Aorta (tissue), 5 donors: ENCODE measurements around the gene ATAD3C. TPM values are rescaled to one million over a fixed set of nuclear protein-coding genes. Genes with fewer than 3 reads are reported as not detected.
A peak's percentile ranks its signal among the peaks of the same experiment; 100 is the strongest.
"Not testable (repeated sequence)": the region's sequence is repeated elsewhere in the genome, so short reads cannot be mapped to it uniquely, and the experiment has no call there.

Experiments
- ATAC-seq: fragments of 200-7000 bp; cut with Tn5 transposase; one replicate; pipeline ENCODE4 v1.9.1; 2022; ENCODE audit warnings: moderate library complexity; ENCODE audit not compliant: low FRiP score
- DNase-seq, 2 donors: peaks; one replicate each; pipeline ENCODE4 v3.0.0-alpha.2; 2020
- H3K27ac ChIP-seq, 2 donors: one replicate each; pipeline ENCODE4 v1.5.1; 2013; ENCODE audit warnings: low read length in 2 of 2, mild to moderate bottlenecking in 2 of 2, moderate library complexity in 2 of 2, control low read depth in 1 of 2, inconsistent platforms in 1 of 2, low read depth in 1 of 2
- H3K27me3 ChIP-seq, 2 donors: one replicate each; pipeline ENCODE4 v1.6.1; 2013; ENCODE audit warnings: control low read depth in 1 of 2, low read length in 1 of 2, mild to moderate bottlenecking in 1 of 2, moderate library complexity in 1 of 2; ENCODE audit not compliant: insufficient read depth in 2 of 2, control insufficient read depth in 1 of 2
- H3K36me3 ChIP-seq, 2 donors: one replicate each; pipeline ENCODE4 v1.6.1; 2013; ENCODE audit warnings: control low read depth in 1 of 2, low read length in 1 of 2, mild to moderate bottlenecking in 1 of 2; ENCODE audit not compliant: insufficient read depth in 2 of 2, control insufficient read depth in 1 of 2
- H3K4me1 ChIP-seq, 2 donors: one replicate each; pipeline ENCODE4 v1.6.1; 2013; ENCODE audit warnings: low read length in 2 of 2, control low read depth in 1 of 2, mild to moderate bottlenecking in 1 of 2, moderate library complexity in 1 of 2; ENCODE audit not compliant: insufficient read depth in 2 of 2, control insufficient read depth in 1 of 2
- H3K4me3 ChIP-seq, 2 donors: one replicate each; pipeline ENCODE4 v1.5.1; 2013; ENCODE audit warnings: low read length in 2 of 2, control low read depth in 1 of 2, mild to moderate bottlenecking in 1 of 2
- H3K9me3 ChIP-seq: one replicate; pipeline ENCODE4 v1.6.1; 2013; ENCODE audit warnings: mild to moderate bottlenecking, low read length; ENCODE audit not compliant: control insufficient read depth
- WGBS, 2 donors: extraction: QIAGEN DNeasy Blood & Tissue Kit; methylation state at CpG; one replicate each; pipeline ENCODE4 v1.1.7; 2013; 5-methylcytosine and 5-hydroxymethylcytosine counted together
- intact Hi-C, 2 donors: fragments of 100-400 bp; cut with DNase I; formaldehyde crosslinking; loops; one replicate each; pipeline versions ENCODE4 v1.14.2 to v1.15.0; 2022
- polyA plus RNA-seq, 2 donors: library from polyadenylated mRNA; stranded (reverse); fragments of 200-250 nt; gene quantifications; one replicate each; pipeline ENCODE4 v1.2.3, GENCODE V29; 2013
- total RNA-seq, 2 donors: library from RNA; stranded (reverse); fragmentation: NEBNext Ultra II Directional; extraction: Animal tissue kit (Norgen Biotek cat#: 25700); gene quantifications; one replicate each; pipeline ENCODE4 v1.2.1, GENCODE V29; 2021
- donor health status: healthy with polysubstance abuse.
- donor health status: Bipolar disorder and iron deficiency.
- donor health status: DM: no; HTN: no; CAD: no.
- donor health status: DM: no; HTN: no; CAD: no.
- donor health status: DM: yes; HTN: yes; CAD: no.

Gene ATAD3C
- total and polyA plus RNA-seq, 4 donors: 0.08 to 5.5 (median 0.42) TPM; not detected in 1

GRCh38 chr1:1428174-1428573 is 21.3 kb upstream of the ATAD3C start:
- ATAC-seq (no peak), DNase-seq (peak in 1 of 2 donors; percentile 44)
- H3K27me3 ChIP-seq: no peaks in the 10 kb centered on the region
- intact Hi-C loops: no loop called here
- H3K4me3 ChIP-seq: no peak overlapping the region
- H3K27ac ChIP-seq: no peak overlapping the region
- H3K9me3 ChIP-seq: no peaks in the 10 kb centered on the region
- 82 to 87% methylated on average over 12 to 19 of the region's 19 CpGs for WGBS, 2 donors
- no peaks in the 10 kb centered on the region for H3K4me1 ChIP-seq
- no peaks in the 10 kb centered on the region for H3K36me3 ChIP-seq

GRCh38 chr1:1428967-1429366 is 20.5 kb upstream of the ATAD3C start:
- 95 to 97% methylated on average over 6 of the region's 6 CpGs for WGBS, 2 donors
- DNase-seq, ATAC-seq, H3K27me3 ChIP-seq, H3K27ac ChIP-seq, H3K4me3 ChIP-seq, intact Hi-C loops, H3K36me3 ChIP-seq, H3K9me3 ChIP-seq, H3K4me1 ChIP-seq: not testable (repeated sequence)

GRCh38 chr1:1429671-1430073 is 19.8 kb upstream of the ATAD3C start:
- H3K27ac ChIP-seq: no peak overlapping the region
- H3K36me3 ChIP-seq: no peaks in the 10 kb centered on the region
- no peaks in the 10 kb centered on the region for H3K4me1 ChIP-seq
- intact Hi-C loops: no loop called here
- H3K9me3 ChIP-seq: no peaks in the 10 kb centered on the region
- DNase-seq (no peak), ATAC-seq (no peak)
- WGBS, 2 donors: 86 to 89% methylated on average over 6 of the region's 6 CpGs
- H3K27me3 ChIP-seq: no peaks in the 10 kb centered on the region
- no peak overlapping the region for H3K4me3 ChIP-seq

DNA sequence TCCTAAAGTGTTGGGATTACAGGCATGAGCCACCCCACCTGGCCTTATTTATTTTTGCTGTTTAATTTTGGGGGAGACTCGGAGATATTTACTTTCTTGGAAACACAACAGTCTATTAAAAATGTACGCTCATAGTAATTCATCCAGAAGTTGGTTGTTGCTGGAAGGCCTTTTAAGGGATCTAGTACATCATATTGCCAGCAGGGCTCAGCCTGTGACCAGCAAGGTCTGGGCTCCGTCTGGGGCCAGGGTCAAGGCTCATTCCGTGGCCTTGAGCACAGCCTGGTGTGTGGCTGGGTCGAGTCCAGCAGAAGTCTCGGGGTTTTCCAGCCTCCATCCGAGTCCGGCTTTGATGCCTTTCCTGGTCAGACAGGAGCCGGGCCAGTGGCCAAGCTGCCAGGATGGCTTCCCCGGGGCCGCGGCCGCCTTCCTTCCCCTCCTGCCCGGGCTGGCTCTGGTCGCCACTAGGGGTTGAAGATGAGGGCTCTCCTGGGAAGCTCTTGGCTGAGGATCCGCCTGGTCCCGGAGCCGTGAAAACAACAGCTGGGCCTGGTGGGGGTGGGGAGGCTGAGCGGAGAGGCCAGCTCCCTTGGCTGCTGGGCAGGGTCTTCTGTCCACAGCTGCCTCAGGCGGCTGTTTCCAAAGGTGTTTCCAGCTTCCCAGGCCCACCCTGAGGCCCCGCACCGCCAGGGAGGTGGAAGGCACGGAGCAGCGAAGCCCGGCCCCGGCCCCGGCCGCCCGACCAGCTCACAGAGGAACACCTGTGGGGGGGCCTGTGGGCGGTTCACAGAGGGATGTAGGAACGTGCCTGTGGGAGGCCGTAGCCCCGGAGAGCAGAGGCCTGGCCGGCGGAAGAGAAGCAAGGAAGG is 19.1 kb upstream of the ATAD3C start:
- WGBS, 2 donors: 23 to 29% methylated on average over 32 to 35 of the region's 35 CpGs
- Histone ChIP-seq H3K27me3 (no peaks in the 10 kb centered on the region), H3K27ac (no peak overlapping the region), H3K4me3 (no peak overlapping the region), H3K4me1 (no peaks in the 10 kb centered on the region), H3K9me3 (no peaks in the 10 kb centered on the region), H3K36me3 (no peaks in the 10 kb centered on the region)
- DNase-seq (peak; percentile 75 to 89), ATAC-seq (peak; percentile 63)
- intact Hi-C loops: no loop called here

DNA sequence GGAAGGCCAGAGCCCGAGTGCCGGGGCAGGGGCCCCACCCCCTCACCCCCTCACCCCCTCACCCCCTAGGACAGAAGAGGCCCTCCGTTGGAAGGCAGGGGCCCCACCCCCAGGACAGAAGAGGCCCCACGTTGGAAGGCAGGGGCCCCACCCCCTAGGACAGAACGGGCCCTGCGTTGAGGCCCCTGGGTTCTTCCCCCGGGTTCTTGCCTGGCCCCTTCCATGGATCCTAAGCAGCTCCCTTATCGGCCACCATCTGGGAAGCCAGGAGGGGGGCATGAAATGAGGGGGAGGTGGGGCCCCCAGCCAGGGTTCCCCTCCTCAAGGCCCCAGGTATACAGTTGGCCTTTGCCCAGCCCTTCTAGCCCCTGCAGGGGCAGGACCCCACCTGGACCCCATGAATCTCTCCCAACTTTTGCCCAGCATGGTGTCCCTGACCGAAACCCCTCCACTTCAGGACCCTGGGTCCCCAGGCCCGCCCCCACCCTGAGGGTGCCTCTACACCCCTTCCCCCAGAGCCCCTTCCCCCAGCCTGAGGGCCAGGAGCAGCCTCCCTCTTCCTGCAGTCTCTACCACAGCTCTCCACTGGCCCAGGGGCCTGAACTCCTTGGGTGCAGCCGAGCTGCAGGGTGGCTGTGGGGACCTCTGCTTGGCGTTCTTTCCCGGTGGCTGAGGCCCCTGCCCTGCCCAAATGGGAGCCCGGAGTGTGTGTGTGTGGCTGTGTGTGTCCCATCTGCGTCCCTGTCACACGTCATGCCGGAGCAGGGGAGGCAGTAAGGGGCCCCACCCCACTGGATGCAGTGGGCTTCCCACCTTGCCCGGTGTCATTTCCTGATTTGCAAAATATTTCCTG is 18.3 kb upstream of the ATAD3C start:
- Histone ChIP-seq H3K27ac (no peak overlapping the region), H3K9me3 (no peaks in the 10 kb centered on the region), H3K27me3 (no peaks in the 10 kb centered on the region), H3K36me3 (no peaks in the 10 kb centered on the region), H3K4me3 (no peak overlapping the region), H3K4me1 (no peaks in the 10 kb centered on the region)
- intact Hi-C loops: no loop called here
- no peak for ATAC-seq
- DNase-seq: peak; percentile 42 to 72
- WGBS, 2 donors: 75 to 82% methylated on average over 14 to 18 of the region's 18 CpGs

GRCh38 chr1:1431845-1432273 is 17.6 kb upstream of the ATAD3C start:
- no peaks in the 10 kb centered on the region for H3K4me1 ChIP-seq
- no peaks in the 10 kb centered on the region for H3K27me3 ChIP-seq
- H3K36me3 ChIP-seq: no peaks in the 10 kb centered on the region
- H3K9me3 ChIP-seq: no peaks in the 10 kb centered on the region
- no peak for ATAC-seq
- intact Hi-C loops: no loop called here
- no peak overlapping the region for H3K27ac ChIP-seq
- no peak overlapping the region for H3K4me3 ChIP-seq
- DNase-seq: peak; percentile 40 to 84
- 73% methylated on average over 5 of the region's 5 CpGs for WGBS, 2 donors

DNA sequence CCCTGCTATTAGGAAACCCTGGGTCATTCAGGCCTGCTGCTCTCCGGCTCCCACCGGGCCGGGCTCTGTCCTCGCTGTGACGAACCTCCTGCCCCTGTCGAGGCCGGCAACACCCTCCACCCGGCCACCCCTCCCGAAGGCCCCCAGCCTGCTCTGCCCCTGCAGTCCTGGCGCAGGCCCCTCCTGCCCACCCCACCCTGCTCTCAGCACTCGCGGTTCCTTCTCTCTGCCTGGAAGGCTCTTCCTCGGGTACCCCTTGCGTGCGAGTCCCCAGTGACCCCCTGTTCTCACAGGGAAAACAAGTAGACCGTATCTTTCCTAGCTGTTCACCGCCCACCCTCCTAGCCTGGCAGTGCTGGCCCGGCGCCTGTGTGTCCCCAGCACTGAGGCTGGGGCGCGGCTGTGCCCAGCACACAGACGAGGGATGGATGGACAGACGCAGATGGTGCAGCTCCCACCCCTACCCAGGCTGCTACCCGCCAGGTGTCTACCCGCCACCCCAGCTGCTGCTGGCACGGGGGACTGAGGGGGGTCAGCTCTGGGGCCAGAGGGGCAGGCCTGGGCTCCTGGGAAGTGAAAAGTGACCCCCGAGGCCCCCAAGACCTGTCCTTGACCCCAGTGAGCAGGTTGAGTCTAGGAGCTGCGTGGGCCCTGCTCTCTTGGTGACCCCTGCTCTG is 17.1 kb upstream of the ATAD3C start:
- Histone ChIP-seq H3K27ac (no peak overlapping the region), H3K4me1 (no peaks in the 10 kb centered on the region), H3K27me3 (no peaks in the 10 kb centered on the region), H3K9me3 (no peaks in the 10 kb centered on the region), H3K4me3 (no peak overlapping the region), H3K36me3 (no peaks in the 10 kb centered on the region)
- ATAC-seq: no peak
- intact Hi-C loops: no loop called here
- WGBS, 2 donors: 84 to 88% methylated on average over 28 of the region's 28 CpGs
- DNase-seq: peak in 1 of 2 donors; percentile 44

DNA sequence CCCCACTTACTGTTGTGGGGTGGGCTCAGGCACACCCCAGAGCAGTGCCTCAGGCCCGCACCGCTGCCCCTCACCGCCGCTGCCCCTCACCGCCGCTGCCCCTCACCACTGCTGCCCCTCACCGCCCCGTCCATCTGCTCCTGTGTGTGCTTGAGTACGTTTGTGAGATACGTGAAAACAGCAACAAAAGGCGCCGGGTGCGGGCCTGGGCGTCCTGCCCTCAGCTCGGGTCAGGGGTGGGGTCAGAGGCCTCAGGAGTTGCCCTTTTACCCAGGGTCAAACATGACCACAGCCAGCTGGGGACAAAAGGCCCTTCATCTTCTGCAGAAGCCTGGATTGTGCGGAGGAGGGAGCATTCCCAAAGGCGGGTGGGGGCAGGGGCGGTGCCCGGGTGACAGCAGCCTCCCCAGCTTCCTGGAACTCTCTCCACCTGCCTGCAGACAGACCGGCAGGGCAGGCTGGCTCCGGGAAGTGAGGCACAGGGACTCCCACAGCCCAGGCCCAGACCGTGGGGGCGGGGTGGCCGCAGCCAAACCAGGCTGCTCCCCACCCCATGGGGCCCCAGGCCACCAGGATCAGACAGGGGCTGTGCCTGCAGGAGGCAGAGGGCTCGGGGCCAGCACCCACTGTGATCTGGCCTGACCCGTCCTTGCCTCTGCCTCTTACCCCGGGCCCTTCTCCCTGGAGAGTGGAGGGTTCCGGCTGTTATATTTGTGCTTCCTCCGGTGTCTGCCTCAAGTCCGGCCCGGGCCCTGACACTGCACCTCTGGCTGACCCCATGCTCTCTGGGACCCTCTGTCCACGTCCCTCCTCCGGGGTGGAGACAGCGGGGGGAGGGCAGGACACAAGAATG is 16.3 kb upstream of the ATAD3C start:
- Histone ChIP-seq H3K9me3 (no peaks in the 10 kb centered on the region), H3K27ac (no peak overlapping the region), H3K4me3 (no peak overlapping the region), H3K27me3 (no peaks in the 10 kb centered on the region), H3K36me3 (no peaks in the 10 kb centered on the region), H3K4me1 (no peaks in the 10 kb centered on the region)
- ATAC-seq (peak; percentile 21), DNase-seq (peak; percentile 55 to 80)
- 75 to 77% methylated on average over 31 to 34 of the region's 34 CpGs for WGBS, 2 donors
- intact Hi-C loops: no loop called here
